Transverse colon (tissue), 4 donors: ENCODE measurements around the gene DPYD.

ENCODE experiments used
- CTCF ChIP-seq, 5 experiments: fragments of 200-600 bp in 3 of 5; fragments of 450-650 bp in 2 of 5; sonication (generic) in 3 of 5; IDR thresholded peaks; 1 replicate in 2 of 5; 2 replicates in 3 of 5; pipeline ENCODE4 v1.5.1; 2016 to 2017; ENCODE audit warnings: antibody characterized with exemption in 5 of 5, inconsistent platforms in 3 of 5, mild to moderate bottlenecking in 2 of 5, moderate library complexity in 1 of 5
- EP300 ChIP-seq: sonication (generic); formaldehyde crosslinking; IDR thresholded peaks from one replicate; pipeline ENCODE4 v1.6.1; 2017; ENCODE audit warnings: antibody characterized with exemption, low read depth
- POLR2A ChIP-seq: fragments of 450-650 bp; IDR thresholded peaks from one replicate; pipeline ENCODE4 v1.6.1; 2016; ENCODE audit warnings: antibody characterized with exemption, mild to moderate bottlenecking, moderate library complexity
- POLR2AphosphoS5 ChIP-seq, 3 donors: sonication (generic); formaldehyde crosslinking; IDR thresholded peaks; one replicate each; pipeline ENCODE4 v1.6.1; 2016; ENCODE audit warnings: antibody characterized with exemption in 3 of 3

GRCh38 chr1:97902067-97902466 lies 18.8 kb downstream of the DPYD start:
- TF ChIP-seq CTCF (IDR thresholded peaks at IDR 0.05) (no peak), POLR2A (no peak), EP300 (no peak), POLR2AphosphoS5 (IDR thresholded peaks at IDR 0.05) (no peak)
